IMR-90 (cell line): ENCODE results near the gene GNPTG. TPM values are rescaled to one million over a fixed set of nuclear protein-coding genes. Genes with fewer than 3 reads are reported as not detected.
A peak's percentile ranks its signal among the peaks of the same experiment; 100 is the strongest.

ENCODE experiments used
- ATAC-seq: fragments of 200-7000 bp; cut with Tn5 transposase; 2 replicates; pipeline ENCODE4 v1.9.1; 2020; ENCODE audit warnings: low read depth, mild to moderate bottlenecking, moderate library complexity
- BruUV-seq: library from RNA; stranded (reverse); fragments of 400-500 nt; replicated peaks from 2 replicates; lab custom pipeline; 2021; lab: Mats Ljungman, UMichigan
- CTCF ChIA-PET: fragments of 300-600 bp; formaldehyde crosslinking; extraction: SDS; loops from one replicate; lab custom pipeline; 2021; ENCODE audit warnings: antibody characterized with exemption; lab: Yijun Ruan, JAX
- POLR2A ChIA-PET: fragments of 300-600 bp; sonication (Branson Sonifier 250); formaldehyde crosslinking; loops from one replicate; lab custom pipeline; 2022; ENCODE audit warnings: antibody characterized with exemption; ENCODE audit not compliant: unreplicated experiment; lab: Charles Lee
- DNase-seq: peaks from one replicate; pipeline ENCODE4 v3.0.0; 2013
- H2AFZ ChIP-seq: replicated peaks from 2 replicates; pipeline ENCODE3; 2013; ENCODE audit warnings: low read length, mild to moderate bottlenecking; ENCODE audit not compliant: poor library complexity
- H2AK5ac ChIP-seq: 2 replicates; pipeline ENCODE4 v1.6.1; 2013; ENCODE audit warnings: low read depth, low read length, inconsistent platforms
- H2AK9ac ChIP-seq: replicated peaks from 2 replicates; pipeline ENCODE3; 2013; ENCODE audit warnings: mild to moderate bottlenecking, low read depth, low read length, moderate library complexity; ENCODE audit not compliant: poor library complexity
- H2BK120ac ChIP-seq: 2 replicates; pipeline ENCODE4 v1.6.1; 2013; ENCODE audit warnings: low read depth, low read length, inconsistent platforms
- H2BK15ac ChIP-seq: 3 replicates; pipeline ENCODE4 v1.6.1; 2013; ENCODE audit warnings: low read depth, low read length, inconsistent platforms
- H2BK20ac ChIP-seq: 2 replicates; pipeline ENCODE4 v1.6.1; 2013; ENCODE audit warnings: low read depth, mild to moderate bottlenecking, inconsistent platforms, low read length, moderate library complexity
- H2BK5ac ChIP-seq: 2 replicates; pipeline ENCODE4 v1.6.1; 2013; ENCODE audit warnings: mild to moderate bottlenecking, low read depth, low read length, inconsistent platforms; ENCODE audit not compliant: poor library complexity, severe bottlenecking
- H3K14ac ChIP-seq: replicated peaks from 2 replicates; pipeline ENCODE4 v1.6.1; 2013; ENCODE audit warnings: low read depth, low read length, inconsistent platforms
- H3K18ac ChIP-seq: 2 replicates; pipeline ENCODE4 v1.6.1; 2013; ENCODE audit warnings: low read depth, low read length, control low read depth
- H3K23ac ChIP-seq: 2 replicates; pipeline ENCODE4 v1.6.1; 2013; ENCODE audit warnings: low read depth, low read length, inconsistent platforms
- H3K27ac ChIP-seq: 2 replicates; pipeline ENCODE4 v1.5.1; 2013; ENCODE audit warnings: mild to moderate bottlenecking, control low read depth, low read length; ENCODE audit not compliant: insufficient read depth
- H3K27me3 ChIP-seq: 2 replicates; pipeline ENCODE4 v1.6.1; 2013; ENCODE audit warnings: low read length; ENCODE audit not compliant: control insufficient read depth, insufficient read depth
- H3K36me3 ChIP-seq: 2 replicates; pipeline ENCODE4 v1.6.1; 2013; ENCODE audit warnings: low read length, mixed read lengths; ENCODE audit not compliant: control insufficient read depth, insufficient read depth
- H3K4ac ChIP-seq: 2 replicates; pipeline ENCODE4 v1.6.1; 2013; ENCODE audit warnings: low read depth, low read length, inconsistent platforms
- H3K4me1 ChIP-seq: 2 replicates; pipeline ENCODE4 v1.6.1; 2013; ENCODE audit warnings: low read length, mixed read lengths; ENCODE audit not compliant: control insufficient read depth, insufficient read depth
- H3K4me2 ChIP-seq: 2 replicates; pipeline ENCODE4 v1.6.1; 2013; ENCODE audit warnings: low read depth, mild to moderate bottlenecking, control low read depth, low read length, moderate library complexity
- H3K4me3 ChIP-seq: 2 replicates; pipeline ENCODE4 v1.5.1; 2013; ENCODE audit warnings: low read depth, mild to moderate bottlenecking, control low read depth, low read length, moderate library complexity; ENCODE audit not compliant: insufficient read depth
- H3K56ac ChIP-seq: 2 replicates; pipeline ENCODE4 v1.6.1; 2013; ENCODE audit warnings: low read length, inconsistent platforms; ENCODE audit not compliant: insufficient read depth; ENCODE audit errors: extremely low read depth
- H3K79me1 ChIP-seq, 2 experiments: 2 replicates each; pipeline ENCODE4 v1.6.1; 2013; ENCODE audit warnings: low read length in 2 of 2, inconsistent platforms in 1 of 2, low read depth in 1 of 2
- H3K9ac ChIP-seq: 2 replicates; pipeline ENCODE4 v1.6.1; 2013; ENCODE audit warnings: low read depth, low read length, control low read depth
- H3K9me1 ChIP-seq: 2 replicates; pipeline ENCODE4 v1.6.1; 2013; ENCODE audit warnings: low read length, inconsistent platforms; ENCODE audit not compliant: insufficient read depth
- H3K9me3 ChIP-seq: 2 replicates; pipeline ENCODE4 v1.6.1; 2013; ENCODE audit warnings: low read length; ENCODE audit not compliant: control insufficient read depth, insufficient read depth
- H4K20me1 ChIP-seq: 2 replicates; pipeline ENCODE4 v1.6.1; 2013; ENCODE audit warnings: low read length, inconsistent platforms; ENCODE audit not compliant: insufficient read depth
- H4K5ac ChIP-seq: 2 replicates; pipeline ENCODE4 v1.6.1; 2013; ENCODE audit warnings: mild to moderate bottlenecking, low read depth, low read length, control low read depth
- H4K8ac ChIP-seq, 2 experiments: 2 replicates each; pipeline ENCODE4 v1.6.1; 2013; ENCODE audit warnings: low read depth in 2 of 2, low read length in 2 of 2, control low read depth in 1 of 2, inconsistent platforms in 1 of 2
- H4K91ac ChIP-seq: 2 replicates; pipeline ENCODE4 v1.6.1; 2013; ENCODE audit warnings: low read depth, low read length, inconsistent platforms; ENCODE audit not compliant: insufficient read depth
- BHLHE40 ChIP-seq: fragments of 150-350 bp; IDR thresholded peaks from 2 replicates; pipeline ENCODE4 v1.6.1; 2016; ENCODE audit warnings: mild to moderate bottlenecking, low read depth, low read length
- CEBPB ChIP-seq: IDR thresholded peaks from 2 replicates; pipeline ENCODE4 v1.6.1; 2012; ENCODE audit warnings: low read depth, low read length, improper control_type of control experiment
- CHD1 ChIP-seq: IDR thresholded peaks from 2 replicates; pipeline ENCODE4 v1.6.1; 2012; ENCODE audit warnings: low read depth, low read length, improper control_type of control experiment
- FOS ChIP-seq: fragments of 150-350 bp; IDR thresholded peaks from 2 replicates; pipeline ENCODE4 v1.6.1; 2016; ENCODE audit warnings: low read depth, low read length
- MAFK ChIP-seq: IDR thresholded peaks from 2 replicates; pipeline ENCODE4 v1.6.1; 2012; ENCODE audit warnings: low read depth, low read length, improper control_type of control experiment
- MAZ ChIP-seq: IDR thresholded peaks from 2 replicates; pipeline ENCODE4 v1.6.1; 2012; ENCODE audit warnings: low read depth, mild to moderate bottlenecking, low read length, improper control_type of control experiment, moderate library complexity, borderline replicate concordance
- MXI1 ChIP-seq: IDR thresholded peaks from 2 replicates; pipeline ENCODE4 v1.6.1; 2012; ENCODE audit warnings: low read depth, mild to moderate bottlenecking, low read length, moderate library complexity, borderline replicate concordance
- NFE2L2 ChIP-seq: fragments of 150-350 bp; IDR thresholded peaks from 2 replicates; pipeline ENCODE4 v1.6.1; 2016; ENCODE audit warnings: low read depth, mild to moderate bottlenecking, low read length
- POLR2A ChIP-seq: IDR thresholded peaks from 2 replicates; pipeline ENCODE4 v1.6.1; 2012; ENCODE audit warnings: mild to moderate bottlenecking, low read depth, low read length
- RAD21 ChIP-seq: IDR thresholded peaks from 2 replicates; pipeline ENCODE4 v1.6.1; 2012; ENCODE audit warnings: low read length, improper control_type of control experiment
- RCOR1 ChIP-seq: IDR thresholded peaks from 2 replicates; pipeline ENCODE4 v1.6.1; 2012; ENCODE audit warnings: mild to moderate bottlenecking, low read length, improper control_type of control experiment; ENCODE audit not compliant: insufficient replicate concordance
- RFX5 ChIP-seq: IDR thresholded peaks from 2 replicates; pipeline ENCODE4 v1.8.0; 2012; ENCODE audit warnings: low read depth, mild to moderate bottlenecking, low read length, moderate library complexity
- SMC3 ChIP-seq: fragments of 150-350 bp; IDR thresholded peaks from 2 replicates; pipeline ENCODE4 v1.6.1; 2016; ENCODE audit warnings: low read depth, mild to moderate bottlenecking, antibody characterized with exemption, low read length, moderate library complexity
- WGBS, 2 experiments: methylation state at CpG; one replicate each; pipeline versions ENCODE4 v1.1.5 to v1.1.7; 2013; ENCODE audit warnings: missing lambda C conversion rate in 2 of 2; ENCODE audit not compliant: insufficient read length in 1 of 2; ENCODE audit errors: extremely low coverage in 2 of 2; 5-methylcytosine and 5-hydroxymethylcytosine counted together
- dilution Hi-C: fragments of 300-500 bp; cut with HindIII; formaldehyde crosslinking; loops from one replicate; pipeline ENCODE4 v1.14.3; 2018; ENCODE audit warnings: low sequenced_read_pairs; ENCODE audit not compliant: unreplicated experiment
- in situ Hi-C: fragments of 300-500 bp; cut with MboI; formaldehyde crosslinking; loops from 3 replicates; pipeline ENCODE4 v1.14.3; 2019; ENCODE audit warnings: low sequenced_read_pairs, inconsistent platforms, mixed read lengths
- intact Hi-C: fragments of 100-400 bp; cut with micrococcal nuclease; formaldehyde crosslinking; loops from 2 replicates; pipeline ENCODE4 v1.10.0; 2022
- polyA plus RNA-seq, 3 experiments: library from polyadenylated mRNA; depleted of rRNA; stranded (reverse); fragments of >200 nt; gene quantifications; 2 replicates each; pipeline ENCODE4 v1.2.3, GENCODE V29; 2012; ENCODE audit warnings: low replicate concordance in 1 of 3
- total RNA-seq: library from RNA; depleted of rRNA; stranded (reverse); fragments of >200 nt; gene quantifications from 2 replicates; pipeline ENCODE4 v1.2.3, GENCODE V29; 2012
- TF ChIP-seq, protein P1 (sequence below): fragments of 150-350 bp; IDR thresholded peaks from 2 replicates; pipeline ENCODE4 v1.6.1; 2017; ENCODE audit warnings: mild to moderate bottlenecking, antibody characterized with exemption, low read length, low read depth
- TF ChIP-seq, protein P2 (sequence below): fragments of 150-350 bp; IDR thresholded peaks from 2 replicates; pipeline ENCODE4 v1.6.1; 2016; ENCODE audit warnings: low read depth, mild to moderate bottlenecking, low read length, moderate library complexity, borderline replicate concordance

GNPTG gene
- total and polyA plus RNA-seq, 2 of the 4 experiments (the other 2 are of a cell fraction) = 14.9 to 70.8 TPM

DNA sequence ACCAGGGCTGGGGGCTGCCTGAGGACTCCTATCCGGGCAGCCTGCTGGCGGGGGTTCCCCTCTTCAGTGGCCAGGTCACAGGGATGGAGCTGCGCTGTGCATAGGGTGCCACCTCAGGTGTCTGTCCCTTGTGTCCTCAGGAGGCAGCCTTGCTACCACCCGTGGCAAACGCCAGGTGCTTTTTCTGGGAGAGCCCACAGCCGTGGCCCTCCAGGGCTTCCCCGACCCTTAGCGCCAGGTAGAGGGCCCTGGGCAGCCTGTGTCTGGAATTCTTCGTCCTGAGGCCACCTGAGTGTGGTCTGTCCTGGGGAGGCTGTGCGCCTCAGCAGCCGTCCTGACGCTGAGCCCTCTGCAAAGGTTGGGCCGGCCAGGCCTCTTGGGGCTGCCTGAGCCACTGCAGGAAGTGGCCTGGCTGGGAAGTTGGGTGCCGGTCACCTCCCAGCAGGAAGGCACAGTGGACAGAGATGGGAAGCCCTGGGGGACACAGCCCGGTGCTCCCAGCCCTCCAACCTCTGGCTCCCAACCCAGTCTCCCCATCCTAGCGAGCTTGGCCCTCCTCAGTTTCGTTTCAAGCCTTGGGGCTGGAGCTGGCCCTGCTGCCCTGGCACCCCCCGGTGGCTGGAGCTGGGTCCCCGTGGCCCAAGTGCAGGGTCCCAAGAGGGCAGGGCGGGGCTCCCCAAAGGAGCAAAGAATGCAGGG is 25.9 kb upstream of the GNPTG start:
- CTCF ChIA-PET = no interaction called here
- intact Hi-C loops = no loop called here

More for the DNA sequence above, 25.9 kb upstream of the GNPTG start:
- Histone ChIP-seq H3K23ac (no peak overlapping the region), H3K9me3 (peaks cover 3% of the 10 kb centered on the region; the same call in 1 of the 2 replicates), H3K79me1 (peaks cover 0 to 10% of the 10 kb centered on the region in 2 experiments; a peak in 1 of 4 replicates), H2BK5ac (no peak overlapping the region), H4K91ac (no peak overlapping the region), H3K14ac (no peak overlapping the region), H3K27me3 (no peaks in the 10 kb centered on the region), H3K4me2 (no peak overlapping the region), H4K20me1 (peaks cover 30% of the 10 kb centered on the region), H2BK20ac (no peak overlapping the region), H3K56ac (no peak overlapping the region), H3K9ac (no peak overlapping the region), H2AK5ac (no peak overlapping the region), H4K5ac (no peak overlapping the region), H3K4ac (no peak overlapping the region), H3K36me3 (peaks cover 38% of the 10 kb centered on the region), H2AFZ (no peak overlapping the region), H3K4me1 (no peaks in the 10 kb centered on the region), H3K27ac (no peak overlapping the region), H4K8ac (no peak overlapping the region), H3K4me3 (no peak overlapping the region), H2BK15ac (no peak overlapping the region), H2BK120ac (no peak overlapping the region), H2AK9ac (no peak overlapping the region), H3K18ac (no peak overlapping the region), H3K9me1 (no peaks in the 10 kb centered on the region)
- DNase-seq = no peak
- BruUV-seq = no TSS peak
- in situ Hi-C loops = no loop called here
- 85% methylated on average over 11 of the region's 20 CpGs; no CpG with 5 or more reads in 1 of the 2 experiments for WGBS, 2 experiments
- dilution Hi-C loops = no loop called here
- TF ChIP-seq SMC3 (no peak), CHD1 (no peak), MAFK (no peak), POLR2A (no peak), CEBPB (no peak), NFE2L2 (no peak), FOS (no peak), MAZ (no peak), RFX5 (no peak), BHLHE40 (no peak), RAD21 (no peak), RCOR1 (no peak), MXI1 (no peak)
- TF ChIP-seq, protein P1, sequence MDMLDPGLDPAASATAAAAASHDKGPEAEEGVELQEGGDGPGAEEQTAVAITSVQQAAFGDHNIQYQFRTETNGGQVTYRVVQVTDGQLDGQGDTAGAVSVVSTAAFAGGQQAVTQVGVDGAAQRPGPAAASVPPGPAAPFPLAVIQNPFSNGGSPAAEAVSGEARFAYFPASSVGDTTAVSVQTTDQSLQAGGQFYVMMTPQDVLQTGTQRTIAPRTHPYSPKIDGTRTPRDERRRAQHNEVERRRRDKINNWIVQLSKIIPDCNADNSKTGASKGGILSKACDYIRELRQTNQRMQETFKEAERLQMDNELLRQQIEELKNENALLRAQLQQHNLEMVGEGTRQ = no peak
- TF ChIP-seq, protein P2, sequence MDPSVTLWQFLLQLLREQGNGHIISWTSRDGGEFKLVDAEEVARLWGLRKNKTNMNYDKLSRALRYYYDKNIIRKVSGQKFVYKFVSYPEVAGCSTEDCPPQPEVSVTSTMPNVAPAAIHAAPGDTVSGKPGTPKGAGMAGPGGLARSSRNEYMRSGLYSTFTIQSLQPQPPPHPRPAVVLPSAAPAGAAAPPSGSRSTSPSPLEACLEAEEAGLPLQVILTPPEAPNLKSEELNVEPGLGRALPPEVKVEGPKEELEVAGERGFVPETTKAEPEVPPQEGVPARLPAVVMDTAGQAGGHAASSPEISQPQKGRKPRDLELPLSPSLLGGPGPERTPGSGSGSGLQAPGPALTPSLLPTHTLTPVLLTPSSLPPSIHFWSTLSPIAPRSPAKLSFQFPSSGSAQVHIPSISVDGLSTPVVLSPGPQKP = no peak
- ATAC-seq = peak; percentile 7; the same call in 1 of the 2 replicates
- POLR2A ChIA-PET = no interaction called here
